K562 (cell line): ENCODE data around the gene ZNF655. TPM values are rescaled to one million over a fixed set of nuclear protein-coding genes. Genes with fewer than 3 reads are reported as not detected.

Source experiments
- CREB1 ChIP-seq, 2 experiments: sonication (generic) in 1 of 2; formaldehyde crosslinking in 1 of 2; IDR thresholded peaks; 2 replicates each; pipeline versions ENCODE4 v1.6.1 to v1.8.0; 2012 to 2022; ENCODE audit warnings: inconsistent platforms in 1 of 2, mild to moderate bottlenecking in 1 of 2, missing genetic modification reagents in 1 of 2, moderate library complexity in 1 of 2
- CREM ChIP-seq: IDR thresholded peaks from 2 replicates; pipeline ENCODE4 v1.6.1; 2014; ENCODE audit warnings: antibody characterized with exemption, low read depth
- DPF2 ChIP-seq: fragments of 450-650 bp; IDR thresholded peaks from 2 replicates; pipeline ENCODE4 v1.6.1; 2016
- EGR1 ChIP-seq: fragments of 450-650 bp; conservative IDR thresholded peaks from 2 replicates; pipeline ENCODE4 v1.6.1; 2017; ENCODE audit warnings: mild to moderate bottlenecking
- EP300 ChIP-seq: IDR thresholded peaks from 2 replicates; pipeline ENCODE4 v1.6.1; 2012; ENCODE audit warnings: low read length, improper control_type of control experiment
- EP400 ChIP-seq: fragments of 450-650 bp; IDR thresholded peaks from 2 replicates; pipeline ENCODE4 v1.6.1; 2017; ENCODE audit warnings: antibody characterized with exemption, mild to moderate bottlenecking, moderate library complexity
- FUS ChIP-seq: fragments of 200-400 bp; formaldehyde crosslinking; optimal IDR thresholded peaks from 2 replicates; pipeline ENCODE3; 2017; ENCODE audit warnings: low read depth, low read length
- GABPB1 ChIP-seq: sonication (generic); formaldehyde crosslinking; IDR thresholded peaks from 2 replicates; pipeline ENCODE4 v1.8.0; 2022; ENCODE audit warnings: mild to moderate bottlenecking, missing genetic modification reagents
- IRF2 ChIP-seq: sonication (generic); formaldehyde crosslinking; IDR thresholded peaks from 2 replicates; pipeline ENCODE4 v1.8.1; 2022; ENCODE audit warnings: mild to moderate bottlenecking, missing genetic modification reagents
- LEF1 ChIP-seq: fragments of 450-650 bp; IDR thresholded peaks from 2 replicates; pipeline ENCODE4 v1.6.1; 2016; ENCODE audit warnings: mild to moderate bottlenecking
- MAFG ChIP-seq: fragments of 450-650 bp; conservative IDR thresholded peaks from 2 replicates; pipeline ENCODE4 v1.6.1; 2016; ENCODE audit warnings: missing genetic modification characterization, missing compliant biosample characterization
- PKNOX1 ChIP-seq: fragments of 450-650 bp; IDR thresholded peaks from 2 replicates; pipeline ENCODE4 v1.6.1; 2016
- SETDB1 ChIP-seq: IDR thresholded peaks from one replicate; pipeline ENCODE4 v1.6.1; 2012; ENCODE audit warnings: low read length, control low read depth, inconsistent platforms
- SNRNP70 ChIP-seq: fragments of 200-400 bp; formaldehyde crosslinking; optimal IDR thresholded peaks from 2 replicates; pipeline ENCODE3; 2017; ENCODE audit warnings: low read depth, low read length
- TEAD1 ChIP-seq, 2 experiments: fragments of 450-650 bp in 1 of 2; sonication (generic) in 1 of 2; formaldehyde crosslinking; IDR thresholded peaks; 2 replicates each; pipeline versions ENCODE4 v1.4.0 to v1.8.0; 2020 to 2022; ENCODE audit warnings: mild to moderate bottlenecking in 2 of 2, missing genetic modification reagents in 1 of 2
- ZEB2 ChIP-seq: fragments of 450-650 bp; IDR thresholded peaks from 2 replicates; pipeline ENCODE4 v1.6.1; 2016
- ZNF449 ChIP-seq: fragments of 250-450 bp; sonication (Bioruptor Pico); IDR thresholded peaks from 2 replicates; pipeline ENCODE4 v1.8.0; 2022; ENCODE audit warnings: moderate library complexity, mild to moderate bottlenecking, inconsistent platforms
- ZNF639 ChIP-seq, 2 experiments: fragments of 200-800 bp in 1 of 2; sonication (Bioruptor generic) in 1 of 2; sonication (generic) in 1 of 2; formaldehyde crosslinking in 1 of 2; IDR thresholded peaks in 1 of 2; conservative IDR thresholded peaks in 1 of 2; 2 replicates each; pipeline versions ENCODE4 v1.5.0 to v1.6.1; 2016 to 2020; ENCODE audit warnings: missing compliant biosample characterization in 1 of 2, missing genetic modification characterization in 1 of 2, missing genetic modification reagents in 1 of 2
- polyA plus RNA-seq, 8 experiments: library from polyadenylated mRNA; depleted of rRNA in 4 of 8; stranded (reverse) in 5 of 8; unstranded in 3 of 8; fragments of >200 nt; fragmentation: Nextera tagmentation in 2 of 8; fragmentation: Illumina TruSeq in 1 of 8; extraction: Ambion mirVana in 2 of 8; extraction: Trizol in 1 of 8; gene quantifications; 2 replicates each; pipeline versions ENCODE4 v1.2.1 to v1.2.3, GENCODE V29; 2011 to 2014; ENCODE audit warnings: inconsistent platforms in 1 of 8, missing spikeins in 1 of 8
- total RNA-seq, 7 experiments: library from RNA; depleted of rRNA in 6 of 7; stranded (reverse); fragments of >200 nt in 6 of 7; fragmentation: Illumina TruSeq in 2 of 7; extraction: Trizol in 2 of 7; gene quantifications; 2 replicates each; pipeline versions ENCODE4 v1.2.1 to v1.2.3, GENCODE V29; 2011 to 2021; ENCODE audit warnings: low replicate concordance in 1 of 7

Gene ZNF655
- total and polyA plus RNA-seq, 9 of the 15 experiments (the other 6 are each of a cell fraction or from before 2014, with no cell fraction given) = 25.7 to 130 (median 95.2) TPM

- TF ChIP-seq PKNOX1 = peak; percentile 65
- peak; percentile 58 for TF ChIP-seq SETDB1
- no peak for TF ChIP-seq CREB1 (IDR thresholded peaks at IDR 0.05)
- peak; percentile 17; the same call in 1 of the 2 replicates for TF ChIP-seq CREB1 (CRISPR knock-in tag; IDR thresholded peaks at IDR 0.05)
- no peak for TF ChIP-seq FUS
- no peak for TF ChIP-seq IRF2
- peak; percentile 77 for TF ChIP-seq LEF1
- peak; percentile 49; the same call in 1 of the 2 replicates for TF ChIP-seq ZEB2
- peak; percentile 76 for TF ChIP-seq EP300
- TF ChIP-seq TEAD1 (CRISPR knock-in tag; IDR thresholded peaks at IDR 0.05) = peak in 1 of 2 experiments; percentile 36; a peak in 1 of 4 replicates
- TF ChIP-seq EP400 = peak; percentile 25; the same call in 1 of the 2 replicates
- TF ChIP-seq GABPB1 (CRISPR knock-in tag) = no peak
- TF ChIP-seq ZNF449 = no peak
- TF ChIP-seq EGR1 = peak; percentile 51
- peak; percentile 97 for TF ChIP-seq DPF2
- peak in 1 of 2 experiments; percentile 25; a peak in 1 of 4 replicates for TF ChIP-seq ZNF639 (CRISPR knock-in tag; conservative IDR thresholded peaks at IDR 0.05 in 1 of 2, IDR thresholded peaks at IDR 0.05 in 1 of 2)
- TF ChIP-seq CREM = peak; percentile 72; the same call in 1 of the 2 replicates
- no peak for TF ChIP-seq SNRNP70
- 0 out of 2 replicates have a peak, but pooled peaks have one; percentile 36 for TF ChIP-seq MAFG (tag)
Measured at GRCh38 chr7:99562832-99563231, 4.4 kb downstream of the ZNF655 start (continued).
